ENCODE measurements around the gene SLIRP. TPM values are rescaled to one million over a fixed set of nuclear protein-coding genes. Genes with fewer than 3 reads are reported as not detected.
A peak's percentile ranks its signal among the peaks of the same experiment; 100 is the strongest.

SLIRP gene
- polyA plus RNA-seq, 1 of the 3 experiments (the other 2 are of a cell fraction) = 306 TPM

DNA sequence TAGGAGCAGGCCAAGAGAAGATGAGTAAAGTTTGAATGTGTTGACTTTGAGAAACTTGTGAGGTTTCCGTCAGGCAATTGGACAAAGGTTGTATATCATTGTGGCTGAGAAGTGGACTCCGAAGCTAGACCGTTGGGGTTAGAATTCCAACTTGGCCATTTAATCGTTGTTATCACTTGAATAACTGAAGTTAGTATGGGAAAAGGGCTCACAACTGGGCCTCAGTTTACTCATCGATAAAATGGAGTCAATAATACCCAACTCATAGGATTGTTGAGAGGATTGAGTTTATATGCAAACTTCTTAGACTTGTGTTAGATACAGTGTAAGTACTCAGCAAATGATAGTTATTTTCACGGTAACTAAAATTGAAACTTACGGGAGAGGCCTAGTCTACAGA lies 846 bp downstream of the SLIRP start (continued):
- no peak for TF ChIP-seq RCOR1 (IDR thresholded peaks at IDR 0.05; ENCODE audit: low read length)
- TF ChIP-seq CHD2 (IDR thresholded peaks at IDR 0.05; ENCODE audit: low read length, partially characterized antibody) = no peak

DNA sequence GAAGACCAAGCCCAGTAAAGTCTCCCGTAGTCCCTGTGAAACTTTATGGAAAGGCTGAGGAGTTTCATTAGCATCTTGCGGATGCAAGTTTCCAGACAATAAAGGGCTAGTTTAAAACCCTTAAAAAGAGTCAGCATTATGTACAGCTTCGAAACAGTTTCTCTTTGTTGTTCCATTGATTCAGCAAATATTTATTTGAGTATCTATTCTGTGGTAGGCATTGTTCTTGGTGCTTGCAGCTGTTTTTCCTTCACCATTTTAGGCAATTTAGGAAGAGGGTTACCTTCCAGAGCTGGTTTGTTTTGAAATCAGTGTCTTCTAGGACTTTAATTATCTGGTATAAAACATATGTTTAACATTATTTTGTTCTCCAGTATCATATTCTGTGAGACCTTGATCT lies 1.5 kb downstream of the SLIRP start:
- Histone ChIP-seq H4K20me1 (ENCODE audit: insufficient read depth) (peaks cover 13% of the 10 kb centered on the region; the same call in 1 of the 2 replicates), H2AFZ (ENCODE audit: low read depth) (no peak overlapping the region), H3K27me3 (ENCODE audit: insufficient read depth) (no peaks in the 10 kb centered on the region), H3K4me3 (ENCODE audit: low read depth in 2 of 2, low read length in 1 of 2) (peak overlapping the region; percentile 86 to 96), H3K4me1 (ENCODE audit: control insufficient read depth in 1 of 2, insufficient read depth in 2 of 2, low read depth in 1 of 2, low read length in 1 of 2) (peaks cover 17 to 19% of the 10 kb centered on the region in 2 experiments; a peak in 3 of 4 replicates), H3K4me2 (peak overlapping the region; percentile 95), H3K9me2 (no peaks in the 10 kb centered on the region), H3F3A (replicated peaks; ENCODE audit: insufficient read depth) (peaks cover 11% of the 10 kb centered on the region), H3K79me2 (ENCODE audit: insufficient read depth) (peaks cover 95% of the 10 kb centered on the region), H3K9me3 (no peaks in the 10 kb centered on the region), H3K36me3 (replicated peaks in 1 of 2; ENCODE audit: control insufficient read depth in 1 of 2, insufficient read depth in 2 of 2, low read length in 1 of 2) (peaks cover 32 to 37% of the 10 kb centered on the region in 2 experiments), H3K27ac (ENCODE audit: low read depth in 2 of 2, low read length in 1 of 2) (no peak overlapping the region), H3K9ac (peak overlapping the region; percentile 78; the same call in 1 of the 2 replicates)
- TF ChIP-seq TCF12 (IDR thresholded peaks at IDR 0.05) (no peak), MEF2A (IDR thresholded peaks at IDR 0.05; ENCODE audit: borderline replicate concordance, low read depth) (no peak), JUND (IDR thresholded peaks at IDR 0.05) (no peak), RFX5 (IDR thresholded peaks at IDR 0.05; ENCODE audit: low read length) (no peak), FOXM1 (IDR thresholded peaks at IDR 0.05; ENCODE audit: low read depth) (no peak), FOXJ3 (CRISPR knock-in tag; IDR thresholded peaks at IDR 0.05) (no peak)
- TF ChIP-seq, protein P1, sequence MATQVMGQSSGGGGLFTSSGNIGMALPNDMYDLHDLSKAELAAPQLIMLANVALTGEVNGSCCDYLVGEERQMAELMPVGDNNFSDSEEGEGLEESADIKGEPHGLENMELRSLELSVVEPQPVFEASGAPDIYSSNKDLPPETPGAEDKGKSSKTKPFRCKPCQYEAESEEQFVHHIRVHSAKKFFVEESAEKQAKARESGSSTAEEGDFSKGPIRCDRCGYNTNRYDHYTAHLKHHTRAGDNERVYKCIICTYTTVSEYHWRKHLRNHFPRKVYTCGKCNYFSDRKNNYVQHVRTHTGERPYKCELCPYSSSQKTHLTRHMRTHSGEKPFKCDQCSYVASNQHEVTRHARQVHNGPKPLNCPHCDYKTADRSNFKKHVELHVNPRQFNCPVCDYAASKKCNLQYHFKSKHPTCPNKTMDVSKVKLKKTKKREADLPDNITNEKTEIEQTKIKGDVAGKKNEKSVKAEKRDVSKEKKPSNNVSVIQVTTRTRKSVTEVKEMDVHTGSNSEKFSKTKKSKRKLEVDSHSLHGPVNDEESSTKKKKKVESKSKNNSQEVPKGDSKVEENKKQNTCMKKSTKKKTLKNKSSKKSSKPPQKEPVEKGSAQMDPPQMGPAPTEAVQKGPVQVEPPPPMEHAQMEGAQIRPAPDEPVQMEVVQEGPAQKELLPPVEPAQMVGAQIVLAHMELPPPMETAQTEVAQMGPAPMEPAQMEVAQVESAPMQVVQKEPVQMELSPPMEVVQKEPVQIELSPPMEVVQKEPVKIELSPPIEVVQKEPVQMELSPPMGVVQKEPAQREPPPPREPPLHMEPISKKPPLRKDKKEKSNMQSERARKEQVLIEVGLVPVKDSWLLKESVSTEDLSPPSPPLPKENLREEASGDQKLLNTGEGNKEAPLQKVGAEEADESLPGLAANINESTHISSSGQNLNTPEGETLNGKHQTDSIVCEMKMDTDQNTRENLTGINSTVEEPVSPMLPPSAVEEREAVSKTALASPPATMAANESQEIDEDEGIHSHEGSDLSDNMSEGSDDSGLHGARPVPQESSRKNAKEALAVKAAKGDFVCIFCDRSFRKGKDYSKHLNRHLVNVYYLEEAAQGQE (IDR thresholded peaks at IDR 0.05; ENCODE audit: low read depth, low read length) = no peak
- TF ChIP-seq, protein P2, sequence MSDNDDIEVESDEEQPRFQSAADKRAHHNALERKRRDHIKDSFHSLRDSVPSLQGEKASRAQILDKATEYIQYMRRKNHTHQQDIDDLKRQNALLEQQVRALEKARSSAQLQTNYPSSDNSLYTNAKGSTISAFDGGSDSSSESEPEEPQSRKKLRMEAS (IDR thresholded peaks at IDR 0.05; ENCODE audit: low read depth) = no peak
- ChIA-PET CTCF (interaction anchor here (3.2 kb wide), 1 partner anchor 55 kb away, joined by 10 read pairs; no protein-coding TSS in a partner anchor), POLR2A (interaction anchor here (0.6 kb wide), 1 partner anchor 51 kb away, joined by 3 read pairs; no protein-coding TSS in a partner anchor)
- DNase-seq = no peak
- 46% methylated on average over 3 of the region's 3 CpGs for WGBS (ENCODE audit: low lambda C conversion rate)

DNA sequence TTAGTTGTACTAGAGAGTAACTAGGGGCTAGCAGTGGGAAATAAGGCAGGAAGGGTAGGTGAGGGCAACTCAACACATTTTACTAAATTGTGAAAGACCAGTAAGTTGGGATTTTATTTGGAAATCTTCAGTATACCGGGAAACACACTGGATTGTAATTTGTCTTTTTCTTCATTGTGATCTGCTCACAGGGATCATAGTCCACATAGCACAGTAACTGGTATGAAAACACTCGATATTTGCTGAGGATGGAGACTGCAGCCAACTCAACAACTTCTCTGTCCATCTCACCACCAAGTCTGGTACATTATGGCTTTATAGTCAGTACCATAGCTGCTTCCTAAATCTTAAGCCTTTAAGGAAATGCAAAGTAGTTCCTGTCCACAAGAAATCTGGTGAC lies 2.5 kb downstream of the SLIRP start:
- Histone ChIP-seq H3K9me2 (no peaks in the 10 kb centered on the region), H3K4me2 (no peak overlapping the region), H3K27me3 (ENCODE audit: insufficient read depth) (no peaks in the 10 kb centered on the region), H3K9me3 (no peaks in the 10 kb centered on the region), H3K4me1 (ENCODE audit: control insufficient read depth in 1 of 2, insufficient read depth in 2 of 2, low read depth in 1 of 2, low read length in 1 of 2) (peaks cover 17 to 19% of the 10 kb centered on the region in 2 experiments; a peak in 3 of 4 replicates), H3K27ac (ENCODE audit: low read depth in 2 of 2, low read length in 1 of 2) (no peak overlapping the region), H3K9ac (no peak overlapping the region), H3F3A (replicated peaks; ENCODE audit: insufficient read depth) (peaks cover 15% of the 10 kb centered on the region), H3K36me3 (replicated peaks in 1 of 2; ENCODE audit: control insufficient read depth in 1 of 2, insufficient read depth in 2 of 2, low read length in 1 of 2) (peaks cover 37 to 42% of the 10 kb centered on the region in 2 experiments), H3K4me3 (ENCODE audit: low read depth in 2 of 2, low read length in 1 of 2) (no peak overlapping the region), H4K20me1 (ENCODE audit: insufficient read depth) (peaks cover 13% of the 10 kb centered on the region; the same call in 1 of the 2 replicates), H3K79me2 (ENCODE audit: insufficient read depth) (peaks cover 95% of the 10 kb centered on the region), H2AFZ (ENCODE audit: low read depth) (no peak overlapping the region)
- whole genome bisulfite sequencing (ENCODE audit: low lambda C conversion rate) = 35% methylated on average over 2 of the region's 2 CpGs
- DNase-seq = no peak
- POLR2A ChIA-PET = no interaction called here
- CTCF ChIA-PET = no interaction called here
- TF ChIP-seq FOXJ3 (CRISPR knock-in tag; IDR thresholded peaks at IDR 0.05) (no peak), GATA2 (CRISPR knock-in tag; IDR thresholded peaks at IDR 0.05) (no peak), GABPA (IDR thresholded peaks at IDR 0.05; ENCODE audit: low read depth) (no peak), RCOR1 (IDR thresholded peaks at IDR 0.05; ENCODE audit: low read length) (no peak), RXRA (IDR thresholded peaks at IDR 0.05; ENCODE audit: borderline replicate concordance, low read depth) (no peak), ELF1 (IDR thresholded peaks at IDR 0.05) (no peak), EZH2phosphoT487 (IDR thresholded peaks at IDR 0.05; ENCODE audit: borderline replicate concordance, low read depth) (no peak), SIN3A (IDR thresholded peaks at IDR 0.05; ENCODE audit: borderline replicate concordance, low read depth, low read length) (no peak), NRF1 (IDR thresholded peaks at IDR 0.05; ENCODE audit: low read depth, low read length) (no peak), FOXM1 (IDR thresholded peaks at IDR 0.05; ENCODE audit: low read depth) (no peak)
- TF ChIP-seq, protein P1 (IDR thresholded peaks at IDR 0.05; ENCODE audit: low read depth, low read length) = no peak
- TF ChIP-seq, protein P3, sequence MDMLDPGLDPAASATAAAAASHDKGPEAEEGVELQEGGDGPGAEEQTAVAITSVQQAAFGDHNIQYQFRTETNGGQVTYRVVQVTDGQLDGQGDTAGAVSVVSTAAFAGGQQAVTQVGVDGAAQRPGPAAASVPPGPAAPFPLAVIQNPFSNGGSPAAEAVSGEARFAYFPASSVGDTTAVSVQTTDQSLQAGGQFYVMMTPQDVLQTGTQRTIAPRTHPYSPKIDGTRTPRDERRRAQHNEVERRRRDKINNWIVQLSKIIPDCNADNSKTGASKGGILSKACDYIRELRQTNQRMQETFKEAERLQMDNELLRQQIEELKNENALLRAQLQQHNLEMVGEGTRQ (IDR thresholded peaks at IDR 0.05; ENCODE audit: borderline replicate concordance, low read depth, low read length) = no peak
